PC-3 (cell line): Measurements from ENCODE around the gene LRRC39. TPM values are rescaled to one million over a fixed set of nuclear protein-coding genes. Genes with fewer than 3 reads are reported as not detected.

Experiments used
- ATAC-seq: fragments of 200-7000 bp; cut with Tn5 transposase; 2 replicates; pipeline ENCODE4 v1.9.1; 2020; ENCODE audit warnings: mild to moderate bottlenecking, moderate library complexity
- BruUV-seq: library from RNA; stranded (reverse); fragments of 400-500 nt; replicated peaks from 2 replicates; lab custom pipeline; 2021; lab: Mats Ljungman, UMichigan
- CTCF ChIA-PET: fragments of 300-600 bp; sonication (Branson Sonifier 250); formaldehyde crosslinking; loops from one replicate; lab custom pipeline; 2022; ENCODE audit warnings: antibody characterized with exemption; lab: Charles Lee
- POLR2A ChIA-PET: fragments of 300-600 bp; sonication (Branson Sonifier 250); formaldehyde crosslinking; loops from one replicate; lab custom pipeline; 2022; ENCODE audit warnings: antibody characterized with exemption; ENCODE audit not compliant: unreplicated experiment; lab: Charles Lee
- DNase-seq: peaks from one replicate; pipeline ENCODE4 v3.0.0-alpha.2; 2015
- H2AFZ ChIP-seq: fragments of 300-600 bp; sonication (generic); 2 replicates; pipeline ENCODE4 v1.6.0; 2016; ENCODE audit warnings: antibody characterized with exemption, low read length
- H3F3A ChIP-seq: fragments of 300-600 bp; sonication (generic); one replicate; pipeline ENCODE4 v1.6.0; 2017; ENCODE audit warnings: antibody characterized with exemption, low read length, control low read depth, mild to moderate bottlenecking; ENCODE audit not compliant: unreplicated experiment
- H3K27ac ChIP-seq: fragments of 300-600 bp; sonication (generic); 2 replicates; pipeline ENCODE4 v1.5.1; 2016; ENCODE audit warnings: mild to moderate bottlenecking, low read length
- H3K27me3 ChIP-seq: fragments of 300-600 bp; sonication (generic); 2 replicates; pipeline ENCODE4 v1.6.1; 2016; ENCODE audit warnings: low read length, mixed read lengths
- H3K36me3 ChIP-seq: fragments of 300-600 bp; sonication (generic); 2 replicates; pipeline ENCODE4 v1.6.1; 2016; ENCODE audit warnings: low read depth, mixed run types, low read length, mixed read lengths
- H3K4me1 ChIP-seq: fragments of 300-600 bp; sonication (generic); 2 replicates; pipeline ENCODE4 v1.5.1; 2016; ENCODE audit warnings: low read length; ENCODE audit not compliant: insufficient read depth
- H3K4me2 ChIP-seq: fragments of 300-600 bp; sonication (generic); 2 replicates; pipeline ENCODE4 v1.6.0; 2016; ENCODE audit warnings: low read length
- H3K4me3 ChIP-seq: fragments of 300-600 bp; sonication (generic); 2 replicates; pipeline ENCODE4 v1.5.1; 2016; ENCODE audit warnings: mild to moderate bottlenecking, low read length, mixed read lengths
- H3K79me2 ChIP-seq: fragments of 300-600 bp; sonication (generic); 2 replicates; pipeline ENCODE4 v1.6.1; 2017; ENCODE audit warnings: low read length, mixed read lengths
- H3K9ac ChIP-seq: fragments of 300-600 bp; sonication (generic); 2 replicates; pipeline ENCODE4 v1.6.0; 2016; ENCODE audit warnings: mild to moderate bottlenecking, low read length
- H3K9me2 ChIP-seq: fragments of 300-600 bp; sonication (generic); replicated peaks from 2 replicates; pipeline ENCODE4 v1.6.1; 2016; ENCODE audit warnings: mixed run types, low read length, mixed read lengths
- H3K9me3 ChIP-seq: fragments of 300-600 bp; sonication (generic); 2 replicates; pipeline ENCODE4 v1.6.1; 2016; ENCODE audit warnings: low read length, mixed read lengths
- H4K20me1 ChIP-seq: fragments of 300-600 bp; sonication (generic); 2 replicates; pipeline ENCODE4 v1.6.1; 2016; ENCODE audit warnings: low read length, mixed read lengths
- CTCF ChIP-seq: fragments of 300-600 bp; sonication (generic); conservative IDR thresholded peaks from 2 replicates; pipeline ENCODE4 v1.5.1; 2017; ENCODE audit warnings: antibody characterized with exemption, low read depth, mild to moderate bottlenecking, low read length
- EZH2 ChIP-seq: fragments of 300-600 bp; sonication (generic); IDR thresholded peaks from one replicate; pipeline ENCODE4 v1.6.1; 2017; ENCODE audit warnings: antibody characterized with exemption, mild to moderate bottlenecking, low read length; ENCODE audit not compliant: unreplicated experiment
- EZH2phosphoT487 ChIP-seq: fragments of 300-600 bp; sonication (generic); IDR thresholded peaks from 2 replicates; pipeline ENCODE4 v1.6.1; 2018; ENCODE audit warnings: mild to moderate bottlenecking, antibody characterized with exemption, low read length, borderline replicate concordance
- intact Hi-C: fragments of 100-400 bp; cut with micrococcal nuclease; formaldehyde crosslinking; loops from 2 replicates; pipeline ENCODE4 v1.9.0; 2023
- total RNA-seq: library from RNA; depleted of rRNA; stranded (reverse); fragments of >200 nt; gene quantifications from 2 replicates; pipeline ENCODE4 v1.2.3, GENCODE V29; 2014

LRRC39 gene
- total RNA-seq, 1 experiment from 2014 or later: 0.84 TPM

GRCh38 chr1:100177295-100178041 lies 588 bp downstream of the LRRC39 start:
- no peak overlapping the region for H3K27ac ChIP-seq
- no peak overlapping the region for H2AFZ ChIP-seq
- DNase-seq: no peak
- H3K9me2 ChIP-seq: no peaks in the 10 kb centered on the region
- no peaks in the 10 kb centered on the region for H3K79me2 ChIP-seq
- H3F3A ChIP-seq: no peaks in the 10 kb centered on the region
- H3K36me3 ChIP-seq: no peaks in the 10 kb centered on the region
- ATAC-seq: no peak
- H3K4me2 ChIP-seq: no peak overlapping the region
- H3K27me3 ChIP-seq: no peaks in the 10 kb centered on the region
- no peaks in the 10 kb centered on the region for H3K9me3 ChIP-seq
- ChIA-PET POLR2A (no interaction called here), CTCF (interaction anchor here (0.6 kb wide), 1 partner anchor 329 kb away, joined by 3 read pairs; no protein-coding TSS in a partner anchor)
- H3K9ac ChIP-seq: no peak overlapping the region
- intact Hi-C loops: no loop called here
- H3K4me3 ChIP-seq: no peak overlapping the region
- no TSS peak for BruUV-seq
- H4K20me1 ChIP-seq: no peaks in the 10 kb centered on the region
- H3K4me1 ChIP-seq: no peaks in the 10 kb centered on the region
- TF ChIP-seq EZH2phosphoT487 (no peak), EZH2 (no peak)

GRCh38 chr1:100168051-100168450 lies 10.0 kb downstream of the LRRC39 start:
- no peak overlapping the region for H3K4me2 ChIP-seq
- DNase-seq: no peak
- no peak overlapping the region for H3K4me3 ChIP-seq
- H3K27ac ChIP-seq: no peak overlapping the region
- ATAC-seq: no peak
- no peaks in the 10 kb centered on the region for H3F3A ChIP-seq
- no peaks in the 10 kb centered on the region for H3K9me3 ChIP-seq
- no peak overlapping the region for H2AFZ ChIP-seq
- no peaks in the 10 kb centered on the region for H3K27me3 ChIP-seq
- CTCF ChIA-PET: no interaction called here
- intact Hi-C loops: no loop called here
- BruUV-seq: no TSS peak
- POLR2A ChIA-PET: no interaction called here
- H4K20me1 ChIP-seq: no peaks in the 10 kb centered on the region
- no peak for TF ChIP-seq EZH2
- TF ChIP-seq EZH2phosphoT487: no peak
- no peak for TF ChIP-seq CTCF
- no peaks in the 10 kb centered on the region for H3K79me2 ChIP-seq
- no peaks in the 10 kb centered on the region for H3K4me1 ChIP-seq
- no peaks in the 10 kb centered on the region for H3K9me2 ChIP-seq
- no peaks in the 10 kb centered on the region for H3K36me3 ChIP-seq
- H3K9ac ChIP-seq: no peak overlapping the region

GRCh38 chr1:100164702-100165101 lies 13.4 kb downstream of the LRRC39 start:
- no peaks in the 10 kb centered on the region for H3K9me2 ChIP-seq
- H3K9me3 ChIP-seq: no peaks in the 10 kb centered on the region
- H3K27ac ChIP-seq: no peak overlapping the region
- ATAC-seq: no peak
- TF ChIP-seq CTCF (no peak), EZH2phosphoT487 (no peak), EZH2 (no peak)
- intact Hi-C loops: no loop called here
- CTCF ChIA-PET: no interaction called here
- no peaks in the 10 kb centered on the region for H3K79me2 ChIP-seq
- H4K20me1 ChIP-seq: no peaks in the 10 kb centered on the region
- no peak overlapping the region for H3K9ac ChIP-seq
- H3K4me2 ChIP-seq: no peak overlapping the region
- DNase-seq: no peak
- H3K36me3 ChIP-seq: no peaks in the 10 kb centered on the region
- H3K4me1 ChIP-seq: no peaks in the 10 kb centered on the region
- no peaks in the 10 kb centered on the region for H3F3A ChIP-seq
- H2AFZ ChIP-seq: no peak overlapping the region
- H3K4me3 ChIP-seq: no peak overlapping the region
- H3K27me3 ChIP-seq: no peaks in the 10 kb centered on the region
- no TSS peak for BruUV-seq
- POLR2A ChIA-PET: no interaction called here
